Adrenal gland (tissue), 5 donors: ENCODE measurements around the gene ZNF618.

ENCODE experiments used
- POLR2A ChIP-seq, 2 donors: fragments of 450-650 bp; IDR thresholded peaks; one replicate each; pipeline ENCODE4 v1.6.1; 2017; ENCODE audit warnings: antibody characterized with exemption in 2 of 2, mild to moderate bottlenecking in 2 of 2, moderate library complexity in 1 of 2
- TF ChIP-seq, protein P1 (sequence below), 6 experiments: fragments of 450-650 bp in 4 of 6; fragments of 200-600 bp in 2 of 6; sonication (generic) in 1 of 6; IDR thresholded peaks; 1 replicate in 5 of 6; 2 replicates in 1 of 6; pipeline versions ENCODE4 v1.5.1 to v1.8.0; 2016 to 2021; ENCODE audit warnings: antibody characterized with exemption in 6 of 6, mild to moderate bottlenecking in 2 of 6, moderate library complexity in 1 of 6
- donor health status: DM: no; HTN: no; CAD: no.

DNA sequence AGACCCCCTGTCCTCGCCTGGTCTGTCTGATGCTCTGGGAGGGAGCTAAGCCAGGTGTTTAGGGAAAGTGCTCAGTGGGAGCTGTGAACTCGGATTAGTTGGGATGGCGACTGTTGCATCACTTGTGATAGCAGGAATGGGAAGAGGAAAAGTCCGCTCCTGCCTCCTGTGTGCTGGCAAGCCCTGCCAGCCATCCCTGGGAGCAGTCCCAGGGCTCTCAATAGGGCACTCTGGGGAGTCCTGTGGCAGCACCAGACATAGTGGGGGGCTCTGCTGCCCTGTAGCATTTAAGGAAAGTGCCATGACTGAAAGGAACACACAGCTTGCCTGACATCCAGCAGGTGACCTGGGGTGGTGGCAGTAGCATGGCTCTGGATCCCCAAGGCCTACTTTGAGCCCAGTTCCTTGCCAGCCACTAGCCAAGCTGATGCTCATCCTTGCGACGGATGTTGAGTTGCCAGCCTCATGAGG lies 120.5 kb downstream of the ZNF618 start:
- TF ChIP-seq, protein P1, sequence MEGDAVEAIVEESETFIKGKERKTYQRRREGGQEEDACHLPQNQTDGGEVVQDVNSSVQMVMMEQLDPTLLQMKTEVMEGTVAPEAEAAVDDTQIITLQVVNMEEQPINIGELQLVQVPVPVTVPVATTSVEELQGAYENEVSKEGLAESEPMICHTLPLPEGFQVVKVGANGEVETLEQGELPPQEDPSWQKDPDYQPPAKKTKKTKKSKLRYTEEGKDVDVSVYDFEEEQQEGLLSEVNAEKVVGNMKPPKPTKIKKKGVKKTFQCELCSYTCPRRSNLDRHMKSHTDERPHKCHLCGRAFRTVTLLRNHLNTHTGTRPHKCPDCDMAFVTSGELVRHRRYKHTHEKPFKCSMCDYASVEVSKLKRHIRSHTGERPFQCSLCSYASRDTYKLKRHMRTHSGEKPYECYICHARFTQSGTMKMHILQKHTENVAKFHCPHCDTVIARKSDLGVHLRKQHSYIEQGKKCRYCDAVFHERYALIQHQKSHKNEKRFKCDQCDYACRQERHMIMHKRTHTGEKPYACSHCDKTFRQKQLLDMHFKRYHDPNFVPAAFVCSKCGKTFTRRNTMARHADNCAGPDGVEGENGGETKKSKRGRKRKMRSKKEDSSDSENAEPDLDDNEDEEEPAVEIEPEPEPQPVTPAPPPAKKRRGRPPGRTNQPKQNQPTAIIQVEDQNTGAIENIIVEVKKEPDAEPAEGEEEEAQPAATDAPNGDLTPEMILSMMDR (IDR thresholded peaks at IDR 0.05) = no peak
- TF ChIP-seq POLR2A (IDR thresholded peaks at IDR 0.05) = no peak
